HG03060 (cell line): ENCODE data around the gene SLC2A10.

ENCODE experiments used
- ATAC-seq: cut with Tn5 transposase; IDR thresholded peaks from one replicate; pipeline ENCODE4 v1.9.1; 2021; ENCODE audit warnings: low read depth, moderate number of reproducible peaks; ENCODE audit not compliant: unreplicated experiment

Gene SLC2A10

GRCh38 chr20:46724343-46724959 is 15.0 kb downstream of the SLC2A10 start:
- no peak for ATAC-seq

- ATAC-seq: no peak
Observed at GRCh38 chr20:46725186-46726165, 16.0 kb downstream of the SLC2A10 start.

GRCh38 chr20:46731770-46732169 is 22.3 kb downstream of the SLC2A10 start:
- no peak for ATAC-seq

DNA sequence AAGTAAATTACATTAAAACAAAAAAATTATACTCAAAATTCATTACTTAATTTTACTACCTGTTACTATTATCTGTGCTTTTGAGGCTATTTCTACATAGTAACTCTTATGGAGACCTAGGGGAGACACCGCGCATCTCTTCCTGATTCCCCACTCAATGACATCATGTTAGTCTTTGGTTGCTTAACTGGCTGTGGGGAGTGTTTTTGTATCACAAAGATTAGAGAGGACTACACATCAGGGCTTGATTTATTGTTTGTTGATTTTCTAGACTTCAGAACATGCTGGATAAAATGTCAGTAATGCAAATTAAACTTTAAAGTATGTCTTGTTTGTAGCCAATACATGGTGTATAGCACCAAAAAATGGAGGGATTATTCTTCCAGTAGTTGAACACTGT is 26.0 kb downstream of the SLC2A10 start:
- no peak for ATAC-seq

- ATAC-seq: no peak
Observed at GRCh38 chr20:46739431-46740213, 30.2 kb downstream of the SLC2A10 start.

DNA sequence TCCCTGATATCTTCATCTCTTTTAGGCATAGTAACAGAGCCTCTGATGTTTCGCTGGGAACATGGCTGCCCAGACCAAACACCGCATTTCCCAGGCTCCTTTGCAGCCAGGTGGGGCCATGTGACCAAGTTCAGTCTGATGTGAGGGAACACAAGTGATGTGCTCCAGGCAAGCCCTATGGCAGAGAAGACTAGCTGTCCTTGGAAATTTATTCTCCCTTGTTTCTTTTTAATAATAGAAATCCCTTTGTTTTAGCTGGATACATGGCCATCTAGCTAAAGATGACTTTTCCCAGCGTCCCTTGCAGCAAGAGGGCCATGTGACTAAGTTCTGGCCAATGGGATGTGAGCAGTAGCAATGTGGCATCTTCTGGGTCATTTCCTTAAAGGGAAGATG is 30.8 kb downstream of the SLC2A10 start:
- ATAC-seq: no peak

- no peak for ATAC-seq
Observed at GRCh38 chr20:46741924-46742668, 32.6 kb downstream of the SLC2A10 start.

GRCh38 chr20:46742669-46743045 is 33.2 kb downstream of the SLC2A10 start:
- ATAC-seq: no peak

DNA sequence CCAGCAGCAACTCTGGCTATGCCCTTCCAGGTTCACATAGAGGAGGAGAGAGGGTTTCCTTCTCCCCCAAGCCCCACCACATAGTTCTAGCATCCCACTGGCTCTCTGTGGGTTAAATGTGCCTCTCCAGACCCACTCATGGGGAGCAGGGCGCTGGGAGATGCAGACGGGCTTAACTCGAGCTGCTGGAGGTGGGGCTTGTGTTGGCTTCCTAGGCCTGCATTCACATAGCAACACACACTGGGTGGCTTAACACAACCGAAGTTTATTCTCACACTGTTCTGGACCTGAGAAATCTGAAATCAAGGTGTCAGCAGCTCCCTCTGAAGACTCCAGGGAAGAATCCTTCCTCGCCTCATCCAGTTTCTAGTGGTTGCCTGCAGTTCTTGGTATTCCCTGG is 33.6 kb downstream of the SLC2A10 start:
- ATAC-seq: no peak

- ATAC-seq: no peak
Observed at GRCh38 chr20:46746956-46747526, 37.6 kb downstream of the SLC2A10 start.

- no peak for ATAC-seq
Observed at GRCh38 chr20:46749147-46749546, 39.7 kb downstream of the SLC2A10 start.

GRCh38 chr20:46751856-46752255 is 42.4 kb downstream of the SLC2A10 start:
- ATAC-seq: no peak

DNA sequence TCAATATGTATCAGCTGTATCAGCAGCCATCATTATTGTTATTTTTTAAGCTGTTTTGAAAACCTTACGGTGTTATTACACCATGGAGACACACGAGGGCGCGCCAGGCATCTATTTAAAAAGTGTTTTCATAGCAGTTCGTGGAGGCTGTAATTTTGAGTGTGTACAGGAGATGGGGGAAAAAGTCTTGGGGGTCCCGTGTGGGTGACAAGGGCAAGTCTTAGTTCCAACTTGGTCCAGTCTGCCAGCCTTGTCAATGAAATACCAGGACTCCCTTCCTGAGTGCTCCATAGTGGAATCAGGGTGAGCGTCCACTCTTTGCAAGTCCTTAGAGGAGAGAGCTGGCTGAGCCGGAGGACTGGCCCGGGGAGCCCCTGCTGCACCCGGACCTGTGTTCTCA is 43.3 kb downstream of the SLC2A10 start:
- no peak for ATAC-seq

- ATAC-seq: no peak
Observed at GRCh38 chr20:46755483-46756413, 46.3 kb downstream of the SLC2A10 start.

GRCh38 chr20:46756419-46756818 is 47.0 kb downstream of the SLC2A10 start:
- ATAC-seq: no peak

DNA sequence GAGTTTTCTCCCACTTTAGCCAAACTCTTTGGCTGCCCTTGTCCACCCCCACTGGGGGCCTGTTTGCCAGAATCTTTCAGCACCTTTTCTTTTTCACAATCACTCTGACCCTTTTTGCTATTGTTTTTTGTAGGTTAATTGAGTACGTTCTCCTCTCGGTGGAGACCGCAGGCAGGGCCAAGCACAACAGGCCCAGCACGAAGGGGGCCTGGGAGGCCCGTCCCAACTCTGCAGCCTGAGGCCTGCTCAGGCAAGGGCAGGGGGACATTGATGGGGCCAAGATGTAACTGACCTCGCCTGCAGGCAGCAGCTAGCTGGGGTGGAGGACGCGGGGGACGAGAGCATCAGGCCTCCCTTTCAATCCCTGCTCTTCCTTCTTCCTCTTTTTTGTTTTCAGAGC is 47.7 kb downstream of the SLC2A10 start:
- no peak for ATAC-seq

DNA sequence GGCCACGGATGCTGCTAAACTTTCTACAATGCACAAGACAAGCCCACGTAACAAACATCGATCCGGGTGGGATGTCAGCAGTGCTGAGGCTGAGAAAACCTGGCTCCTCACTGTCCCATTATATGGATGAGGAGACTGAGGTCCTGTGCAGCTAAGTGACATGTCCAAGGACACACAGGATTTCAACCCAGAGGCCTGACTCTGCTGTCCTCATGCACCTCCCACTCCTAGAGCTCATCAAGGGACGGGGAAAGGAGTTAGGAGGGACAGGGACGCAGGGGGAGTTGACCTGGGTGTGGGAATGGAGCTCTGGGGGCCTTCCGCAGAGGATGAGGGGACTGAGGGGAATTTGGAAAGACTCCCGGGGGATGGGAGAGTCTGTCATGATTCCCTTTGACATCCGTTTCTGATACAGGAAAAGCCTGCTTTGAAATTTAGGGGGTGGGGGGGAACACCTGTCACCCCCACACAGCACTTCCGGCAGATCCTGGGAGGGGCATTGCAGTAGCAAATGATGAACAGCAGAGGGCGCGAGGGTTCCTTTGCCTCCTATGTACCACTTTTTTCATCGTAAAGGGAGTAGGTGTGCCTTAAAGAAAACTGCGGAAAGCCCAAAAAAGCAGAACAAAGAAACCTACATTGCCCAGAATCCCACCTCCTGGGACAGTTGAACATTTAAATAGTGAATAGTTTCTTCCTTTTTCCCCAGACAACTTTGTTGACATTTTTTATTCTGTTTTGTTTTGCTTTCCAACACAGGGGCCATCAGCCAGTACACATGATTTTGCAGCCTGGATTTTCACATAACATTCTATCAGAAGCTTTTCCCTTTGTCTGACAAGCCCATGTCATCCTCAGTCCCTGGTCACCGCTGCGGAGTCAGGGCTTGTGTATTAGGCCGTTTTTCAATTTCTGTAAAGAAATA is 48.6 kb downstream of the SLC2A10 start:
- no peak for ATAC-seq
